ENCODE results near the gene ALPG. TPM values are rescaled to one million over a fixed set of nuclear protein-coding genes. Genes with fewer than 3 reads are reported as not detected.

ALPG gene
- total and polyA plus RNA-seq, 10 of the 15 experiments (the other 5 are each of a cell fraction or from before 2014, with no cell fraction given) = not detected

DNA sequence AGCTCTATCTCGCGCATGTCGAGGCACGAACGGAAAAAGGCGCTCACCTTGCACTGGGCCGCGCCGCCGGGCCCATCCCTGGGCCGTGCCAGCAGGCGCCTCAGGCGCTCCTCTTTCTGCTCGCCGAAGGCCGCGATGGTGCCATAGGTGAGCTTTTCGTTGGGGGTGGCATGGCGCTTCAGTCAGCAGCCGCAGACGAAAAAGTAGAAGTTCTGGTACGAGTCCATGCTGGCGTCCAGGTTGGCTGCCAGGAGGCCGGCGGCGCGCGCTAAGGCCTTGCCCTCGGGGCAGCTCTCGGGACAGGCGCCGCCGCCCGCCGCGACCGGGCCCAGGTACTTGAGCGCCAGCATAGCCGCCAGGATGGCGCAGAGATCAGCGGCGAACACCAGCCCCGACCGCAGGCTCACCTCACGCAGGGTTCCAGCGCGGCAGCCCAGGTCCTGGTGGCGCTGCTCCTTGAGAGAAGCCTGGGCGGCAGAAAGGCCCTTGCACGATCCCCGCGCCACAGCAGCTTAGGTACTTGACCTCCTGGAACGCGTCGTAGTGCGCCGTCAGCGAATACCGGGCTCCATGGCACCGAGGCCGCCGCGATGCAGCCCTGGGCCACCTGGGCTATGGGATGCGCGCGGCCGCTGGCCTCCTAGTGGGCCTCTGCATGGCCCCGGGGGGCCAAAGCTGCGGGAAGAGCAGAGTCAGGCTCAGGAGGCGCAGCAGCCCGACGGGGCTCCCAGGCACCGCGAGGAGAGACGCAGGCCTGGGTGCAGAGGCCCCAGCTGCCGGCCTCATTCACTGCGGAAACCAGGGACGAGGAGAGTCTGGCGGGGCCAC lies 12.8 kb downstream of the ALPG start:
- ATAC-seq = no peak
- 80% methylated on average over 72 of the region's 79 CpGs for WGBS (ENCODE audit: insufficient coverage, insufficient replicate concordance, low lambda C conversion rate, missing lambda C conversion rate)
- SMC1A ChIA-PET (ENCODE audit: uncharacterized antibody, unreplicated experiment) = no interaction called here
- POLR2A ChIA-PET = no interaction called here
- H3K4me3 ChIP-seq = no peak overlapping the region
- no peak overlapping the region for H3K4me2 ChIP-seq (ENCODE audit: control insufficient read depth, insufficient read depth)
- no peak for DNase-seq (ENCODE audit: low read depth, low spot score)
- no TSS peak for BruUV-seq (replicated peaks)
- in situ Hi-C loops (cut with MboI) = no loop called here
- H3K4me1 ChIP-seq (ENCODE audit: control insufficient read depth, insufficient read depth, low read length) = no peaks in the 10 kb centered on the region
- no peaks in the 10 kb centered on the region for H3K36me3 ChIP-seq (ENCODE audit: control insufficient read depth in 2 of 2, insufficient read depth in 2 of 2, low read length in 1 of 2)
- no peak overlapping the region for H3K9ac ChIP-seq (ENCODE audit: control insufficient read depth, insufficient read depth, low read length)
- no peak overlapping the region for H3K27ac ChIP-seq (ENCODE audit: control insufficient read depth, insufficient read depth)
- no peaks in the 10 kb centered on the region for H3K79me2 ChIP-seq (ENCODE audit: control insufficient read depth, insufficient read depth, low read length)
- H3K9me3 ChIP-seq (replicated peaks; ENCODE audit: control insufficient read depth, insufficient read depth, low read length) = no peaks in the 10 kb centered on the region; the same call in 2 of the 3 replicates
- no peak for FAIRE-seq
- H4K20me1 ChIP-seq (ENCODE audit: control insufficient read depth, insufficient read depth) = no peaks in the 10 kb centered on the region
- peaks cover 8% of the 10 kb centered on the region in 2 experiments; a peak in 3 of 4 replicates for H3K27me3 ChIP-seq (replicated peaks in 1 of 2; ENCODE audit: control insufficient read depth in 2 of 2, insufficient read depth in 2 of 2, low read length in 1 of 2)
- TF ChIP-seq SREBF2 (IDR thresholded peaks at IDR 0.05; ENCODE audit: low read length) = no peak
- no peak for TF ChIP-seq MTA3 (IDR thresholded peaks at IDR 0.05; ENCODE audit: borderline replicate concordance, low read length)
- TF ChIP-seq, protein P1, sequence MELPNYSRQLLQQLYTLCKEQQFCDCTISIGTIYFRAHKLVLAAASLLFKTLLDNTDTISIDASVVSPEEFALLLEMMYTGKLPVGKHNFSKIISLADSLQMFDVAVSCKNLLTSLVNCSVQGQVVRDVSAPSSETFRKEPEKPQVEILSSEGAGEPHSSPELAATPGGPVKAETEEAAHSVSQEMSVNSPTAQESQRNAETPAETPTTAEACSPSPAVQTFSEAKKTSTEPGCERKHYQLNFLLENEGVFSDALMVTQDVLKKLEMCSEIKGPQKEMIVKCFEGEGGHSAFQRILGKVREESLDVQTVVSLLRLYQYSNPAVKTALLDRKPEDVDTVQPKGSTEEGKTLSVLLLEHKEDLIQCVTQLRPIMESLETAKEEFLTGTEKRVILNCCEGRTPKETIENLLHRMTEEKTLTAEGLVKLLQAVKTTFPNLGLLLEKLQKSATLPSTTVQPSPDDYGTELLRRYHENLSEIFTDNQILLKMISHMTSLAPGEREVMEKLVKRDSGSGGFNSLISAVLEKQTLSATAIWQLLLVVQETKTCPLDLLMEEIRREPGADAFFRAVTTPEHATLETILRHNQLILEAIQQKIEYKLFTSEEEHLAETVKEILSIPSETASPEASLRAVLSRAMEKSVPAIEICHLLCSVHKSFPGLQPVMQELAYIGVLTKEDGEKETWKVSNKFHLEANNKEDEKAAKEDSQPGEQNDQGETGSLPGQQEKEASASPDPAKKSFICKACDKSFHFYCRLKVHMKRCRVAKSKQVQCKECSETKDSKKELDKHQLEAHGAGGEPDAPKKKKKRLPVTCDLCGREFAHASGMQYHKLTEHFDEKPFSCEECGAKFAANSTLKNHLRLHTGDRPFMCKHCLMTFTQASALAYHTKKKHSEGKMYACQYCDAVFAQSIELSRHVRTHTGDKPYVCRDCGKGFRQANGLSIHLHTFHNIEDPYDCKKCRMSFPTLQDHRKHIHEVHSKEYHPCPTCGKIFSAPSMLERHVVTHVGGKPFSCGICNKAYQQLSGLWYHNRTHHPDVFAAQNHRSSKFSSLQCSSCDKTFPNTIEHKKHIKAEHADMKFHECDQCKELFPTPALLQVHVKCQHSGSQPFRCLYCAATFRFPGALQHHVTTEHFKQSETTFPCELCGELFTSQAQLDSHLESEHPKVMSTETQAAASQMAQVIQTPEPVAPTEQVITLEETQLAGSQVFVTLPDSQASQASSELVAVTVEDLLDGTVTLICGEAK (IDR thresholded peaks at IDR 0.05; ENCODE audit: borderline replicate concordance) = no peak
- TF ChIP-seq, protein P2, sequence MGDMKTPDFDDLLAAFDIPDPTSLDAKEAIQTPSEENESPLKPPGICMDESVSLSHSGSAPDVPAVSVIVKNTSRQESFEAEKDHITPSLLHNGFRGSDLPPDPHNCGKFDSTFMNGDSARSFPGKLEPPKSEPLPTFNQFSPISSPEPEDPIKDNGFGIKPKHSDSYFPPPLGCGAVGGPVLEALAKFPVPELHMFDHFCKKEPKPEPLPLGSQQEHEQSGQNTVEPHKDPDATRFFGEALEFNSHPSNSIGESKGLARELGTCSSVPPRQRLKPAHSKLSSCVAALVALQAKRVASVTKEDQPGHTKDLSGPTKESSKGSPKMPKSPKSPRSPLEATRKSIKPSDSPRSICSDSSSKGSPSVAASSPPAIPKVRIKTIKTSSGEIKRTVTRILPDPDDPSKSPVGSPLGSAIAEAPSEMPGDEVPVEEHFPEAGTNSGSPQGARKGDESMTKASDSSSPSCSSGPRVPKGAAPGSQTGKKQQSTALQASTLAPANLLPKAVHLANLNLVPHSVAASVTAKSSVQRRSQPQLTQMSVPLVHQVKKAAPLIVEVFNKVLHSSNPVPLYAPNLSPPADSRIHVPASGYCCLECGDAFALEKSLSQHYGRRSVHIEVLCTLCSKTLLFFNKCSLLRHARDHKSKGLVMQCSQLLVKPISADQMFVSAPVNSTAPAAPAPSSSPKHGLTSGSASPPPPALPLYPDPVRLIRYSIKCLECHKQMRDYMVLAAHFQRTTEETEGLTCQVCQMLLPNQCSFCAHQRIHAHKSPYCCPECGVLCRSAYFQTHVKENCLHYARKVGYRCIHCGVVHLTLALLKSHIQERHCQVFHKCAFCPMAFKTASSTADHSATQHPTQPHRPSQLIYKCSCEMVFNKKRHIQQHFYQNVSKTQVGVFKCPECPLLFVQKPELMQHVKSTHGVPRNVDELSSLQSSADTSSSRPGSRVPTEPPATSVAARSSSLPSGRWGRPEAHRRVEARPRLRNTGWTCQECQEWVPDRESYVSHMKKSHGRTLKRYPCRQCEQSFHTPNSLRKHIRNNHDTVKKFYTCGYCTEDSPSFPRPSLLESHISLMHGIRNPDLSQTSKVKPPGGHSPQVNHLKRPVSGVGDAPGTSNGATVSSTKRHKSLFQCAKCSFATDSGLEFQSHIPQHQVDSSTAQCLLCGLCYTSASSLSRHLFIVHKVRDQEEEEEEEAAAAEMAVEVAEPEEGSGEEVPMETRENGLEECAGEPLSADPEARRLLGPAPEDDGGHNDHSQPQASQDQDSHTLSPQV (IDR thresholded peaks at IDR 0.05) = no peak
- no peak for TF ChIP-seq JUNB (IDR thresholded peaks at IDR 0.05)
- TF ChIP-seq PAX8 (IDR thresholded peaks at IDR 0.05) = no peak
- TF ChIP-seq SMAD1 (IDR thresholded peaks at IDR 0.05; ENCODE audit: low read depth, partially characterized antibody) = no peak
- no peak for TF ChIP-seq LARP7 (IDR thresholded peaks at IDR 0.05)
- TF ChIP-seq CHD1 (IDR thresholded peaks at IDR 0.05; ENCODE audit: low read depth, low read length) = no peak
- TF ChIP-seq SUPT20H (IDR thresholded peaks at IDR 0.05; ENCODE audit: borderline replicate concordance, control insufficient read depth, low read depth, low read length) = no peak
- TF ChIP-seq, protein P3, sequence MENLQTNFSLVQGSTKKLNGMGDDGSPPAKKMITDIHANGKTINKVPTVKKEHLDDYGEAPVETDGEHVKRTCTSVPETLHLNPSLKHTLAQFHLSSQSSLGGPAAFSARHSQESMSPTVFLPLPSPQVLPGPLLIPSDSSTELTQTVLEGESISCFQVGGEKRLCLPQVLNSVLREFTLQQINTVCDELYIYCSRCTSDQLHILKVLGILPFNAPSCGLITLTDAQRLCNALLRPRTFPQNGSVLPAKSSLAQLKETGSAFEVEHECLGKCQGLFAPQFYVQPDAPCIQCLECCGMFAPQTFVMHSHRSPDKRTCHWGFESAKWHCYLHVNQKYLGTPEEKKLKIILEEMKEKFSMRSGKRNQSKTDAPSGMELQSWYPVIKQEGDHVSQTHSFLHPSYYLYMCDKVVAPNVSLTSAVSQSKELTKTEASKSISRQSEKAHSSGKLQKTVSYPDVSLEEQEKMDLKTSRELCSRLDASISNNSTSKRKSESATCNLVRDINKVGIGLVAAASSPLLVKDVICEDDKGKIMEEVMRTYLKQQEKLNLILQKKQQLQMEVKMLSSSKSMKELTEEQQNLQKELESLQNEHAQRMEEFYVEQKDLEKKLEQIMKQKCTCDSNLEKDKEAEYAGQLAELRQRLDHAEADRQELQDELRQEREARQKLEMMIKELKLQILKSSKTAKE (IDR thresholded peaks at IDR 0.05; ENCODE audit: low read depth, poor library complexity, severe bottlenecking) = no peak
- H2AFZ ChIP-seq (ENCODE audit: control insufficient read depth, low read depth, low read length) = no peak overlapping the region
- intact Hi-C loops (cut with micrococcal nuclease; ENCODE audit: unreplicated experiment) = no loop called here
- CTCF ChIA-PET = no interaction called here
- RAD21 ChIA-PET (ENCODE audit: unreplicated experiment) = no interaction called here

Measured in GM12878 (cell line).